Adrenal gland (tissue), 5 donors: Measurements from ENCODE around the gene EPHB2.

Experiments
- POLR2A ChIP-seq, 2 donors: fragments of 450-650 bp; IDR thresholded peaks; one replicate each; pipeline ENCODE4 v1.6.1; 2017; ENCODE audit warnings: antibody characterized with exemption in 2 of 2, mild to moderate bottlenecking in 2 of 2, moderate library complexity in 1 of 2
- TF ChIP-seq, protein P1 (sequence below), 6 experiments: fragments of 450-650 bp in 4 of 6; fragments of 200-600 bp in 2 of 6; sonication (generic) in 1 of 6; IDR thresholded peaks; 1 replicate in 5 of 6; 2 replicates in 1 of 6; pipeline versions ENCODE4 v1.5.1 to v1.8.0; 2016 to 2021; ENCODE audit warnings: antibody characterized with exemption in 6 of 6, mild to moderate bottlenecking in 2 of 6, moderate library complexity in 1 of 6
- donor health status: DM: no; HTN: no; CAD: no.

GRCh38 chr1:22875841-22876240 lies 165.2 kb downstream of the EPHB2 start:
- TF ChIP-seq POLR2A (IDR thresholded peaks at IDR 0.05) = no peak
- TF ChIP-seq, protein P1, sequence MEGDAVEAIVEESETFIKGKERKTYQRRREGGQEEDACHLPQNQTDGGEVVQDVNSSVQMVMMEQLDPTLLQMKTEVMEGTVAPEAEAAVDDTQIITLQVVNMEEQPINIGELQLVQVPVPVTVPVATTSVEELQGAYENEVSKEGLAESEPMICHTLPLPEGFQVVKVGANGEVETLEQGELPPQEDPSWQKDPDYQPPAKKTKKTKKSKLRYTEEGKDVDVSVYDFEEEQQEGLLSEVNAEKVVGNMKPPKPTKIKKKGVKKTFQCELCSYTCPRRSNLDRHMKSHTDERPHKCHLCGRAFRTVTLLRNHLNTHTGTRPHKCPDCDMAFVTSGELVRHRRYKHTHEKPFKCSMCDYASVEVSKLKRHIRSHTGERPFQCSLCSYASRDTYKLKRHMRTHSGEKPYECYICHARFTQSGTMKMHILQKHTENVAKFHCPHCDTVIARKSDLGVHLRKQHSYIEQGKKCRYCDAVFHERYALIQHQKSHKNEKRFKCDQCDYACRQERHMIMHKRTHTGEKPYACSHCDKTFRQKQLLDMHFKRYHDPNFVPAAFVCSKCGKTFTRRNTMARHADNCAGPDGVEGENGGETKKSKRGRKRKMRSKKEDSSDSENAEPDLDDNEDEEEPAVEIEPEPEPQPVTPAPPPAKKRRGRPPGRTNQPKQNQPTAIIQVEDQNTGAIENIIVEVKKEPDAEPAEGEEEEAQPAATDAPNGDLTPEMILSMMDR (IDR thresholded peaks at IDR 0.05) = no peak
